HG03039 (cell line): ENCODE results near the gene C16orf54.
"Not testable (repeated sequence)": the region's sequence is repeated elsewhere in the genome, so short reads cannot be mapped to it uniquely, and the experiment has no call there.

Experiments
- ATAC-seq: cut with Tn5 transposase; IDR thresholded peaks from one replicate; pipeline ENCODE4 v1.9.1; 2021; ENCODE audit warnings: mild to moderate bottlenecking, moderate library complexity; ENCODE audit not compliant: unreplicated experiment

The C16orf54 gene

DNA sequence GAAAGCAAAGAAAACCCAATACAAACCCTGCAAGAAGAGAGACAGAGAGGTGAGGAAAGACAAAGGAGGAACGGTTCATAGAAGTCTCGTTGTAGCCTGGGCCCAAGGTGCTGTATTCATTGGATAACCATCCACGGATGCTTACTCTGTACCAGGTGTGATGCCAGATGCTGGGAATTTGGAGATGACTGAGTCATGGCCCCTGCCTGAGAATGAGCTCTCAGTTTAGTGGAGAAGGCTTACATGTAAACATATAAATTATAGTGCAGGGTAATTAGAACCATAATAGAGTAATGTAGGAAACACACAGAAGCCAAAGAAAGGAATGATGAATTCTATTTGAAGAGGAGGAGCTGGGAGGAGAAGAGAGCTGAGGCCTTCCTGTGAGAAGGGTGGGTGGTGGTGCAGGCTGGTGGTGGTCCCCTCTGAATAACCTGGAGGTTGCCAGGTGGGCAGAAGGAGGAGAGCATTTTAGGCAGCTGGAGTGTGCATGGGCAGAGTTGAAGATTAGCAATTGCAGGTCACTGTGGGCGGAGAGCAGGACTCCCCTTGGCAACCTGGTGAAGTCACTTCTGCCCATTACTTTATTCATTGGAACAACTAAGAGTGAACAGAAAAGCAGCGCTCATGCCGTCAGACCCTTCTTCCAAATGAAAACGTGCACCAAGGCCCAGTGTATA is 24.6 kb upstream of the C16orf54 start:
- no peak for ATAC-seq

DNA sequence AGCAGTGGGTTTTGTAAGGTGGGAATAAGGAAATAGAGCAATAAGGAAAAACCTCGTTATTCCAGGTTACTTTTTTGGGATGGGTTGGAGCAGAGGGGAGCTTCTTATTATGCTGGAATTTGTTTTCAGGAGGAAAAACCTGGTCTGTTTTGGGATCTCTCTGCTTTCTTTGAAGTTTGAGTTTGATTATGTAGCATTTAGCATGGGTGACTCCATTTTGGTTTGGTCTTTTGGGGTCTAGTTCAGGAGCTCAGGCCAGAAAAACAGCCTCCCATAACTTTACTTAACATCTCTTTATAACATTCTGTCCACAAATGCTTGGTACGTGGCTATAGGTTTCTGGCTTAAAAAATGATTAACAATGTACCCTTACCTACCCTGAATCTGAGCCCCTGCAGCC is 23.7 kb upstream of the C16orf54 start:
- no peak for ATAC-seq

- ATAC-seq, result no peak
Observed at GRCh38 chr16:29767062-29767461, 21.3 kb upstream of the C16orf54 start.

GRCh38 chr16:29766571-29766970 is 20.8 kb upstream of the C16orf54 start:
- ATAC-seq, result no peak

DNA sequence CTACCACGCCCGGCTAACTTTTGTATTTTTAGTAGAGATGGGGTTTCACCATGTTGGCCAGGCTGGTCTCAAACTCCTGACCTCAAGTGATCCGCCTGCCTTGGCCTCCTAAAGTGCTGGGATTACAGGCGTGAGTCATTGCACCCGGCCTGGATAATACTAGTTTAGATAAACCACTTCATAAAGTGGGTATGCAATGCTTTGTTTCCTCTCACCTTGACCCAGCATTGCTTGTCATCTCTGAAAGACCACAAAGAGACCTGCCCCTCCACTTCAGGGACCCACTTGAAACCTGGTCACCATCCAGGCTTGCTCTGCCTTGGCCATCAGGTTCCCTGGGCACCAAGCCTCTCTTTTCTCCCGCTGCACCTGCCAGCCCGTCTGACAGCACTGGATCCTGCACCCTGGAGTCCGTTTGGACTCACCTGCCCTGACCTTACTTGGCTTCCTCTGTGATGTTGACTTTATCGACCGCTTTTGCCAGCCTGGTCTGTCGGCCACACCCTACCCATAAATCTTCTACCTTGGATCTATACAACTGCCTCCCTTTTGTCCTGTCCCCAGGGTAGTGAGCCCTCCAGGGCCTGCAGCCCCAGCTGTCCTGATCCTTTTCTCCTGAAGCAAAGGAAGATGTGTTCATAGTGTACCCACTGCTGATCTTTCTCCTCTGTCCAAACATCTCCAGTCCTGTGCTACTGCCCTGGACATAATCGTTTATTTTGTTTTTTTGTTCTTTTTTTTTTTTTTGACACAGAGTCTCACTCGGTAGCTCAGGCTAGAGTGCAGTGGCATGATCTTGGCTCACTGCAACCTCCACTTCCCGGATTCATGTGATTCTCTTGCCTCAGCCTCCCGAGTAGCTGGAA is 19.6 kb upstream of the C16orf54 start:
- ATAC-seq, result no peak

- ATAC-seq, result no peak
Observed at GRCh38 chr16:29763326-29763725, 17.5 kb upstream of the C16orf54 start.

DNA sequence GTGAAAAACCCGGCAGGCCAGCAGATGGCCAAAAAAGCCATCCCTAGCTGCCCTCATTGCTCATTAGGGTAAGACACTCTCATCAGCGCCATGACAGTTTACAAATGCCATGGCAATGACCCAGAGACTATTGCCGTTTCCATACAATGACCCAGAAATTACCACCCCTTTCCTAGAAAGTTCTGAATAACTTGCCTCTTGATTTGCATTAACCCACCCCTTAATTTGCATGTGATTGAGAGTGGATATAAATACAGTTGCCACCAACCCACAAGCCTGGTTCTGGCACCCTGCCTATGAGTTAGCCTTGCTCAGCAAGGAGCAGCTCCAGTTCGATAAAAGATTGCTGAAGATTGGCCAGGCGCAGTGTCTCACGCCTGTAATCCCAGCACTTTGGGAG is 16.1 kb upstream of the C16orf54 start:
- ATAC-seq, result no peak

GRCh38 chr16:29761280-29761651 is 15.5 kb upstream of the C16orf54 start:
- ATAC-seq, result not testable (repeated sequence)

DNA sequence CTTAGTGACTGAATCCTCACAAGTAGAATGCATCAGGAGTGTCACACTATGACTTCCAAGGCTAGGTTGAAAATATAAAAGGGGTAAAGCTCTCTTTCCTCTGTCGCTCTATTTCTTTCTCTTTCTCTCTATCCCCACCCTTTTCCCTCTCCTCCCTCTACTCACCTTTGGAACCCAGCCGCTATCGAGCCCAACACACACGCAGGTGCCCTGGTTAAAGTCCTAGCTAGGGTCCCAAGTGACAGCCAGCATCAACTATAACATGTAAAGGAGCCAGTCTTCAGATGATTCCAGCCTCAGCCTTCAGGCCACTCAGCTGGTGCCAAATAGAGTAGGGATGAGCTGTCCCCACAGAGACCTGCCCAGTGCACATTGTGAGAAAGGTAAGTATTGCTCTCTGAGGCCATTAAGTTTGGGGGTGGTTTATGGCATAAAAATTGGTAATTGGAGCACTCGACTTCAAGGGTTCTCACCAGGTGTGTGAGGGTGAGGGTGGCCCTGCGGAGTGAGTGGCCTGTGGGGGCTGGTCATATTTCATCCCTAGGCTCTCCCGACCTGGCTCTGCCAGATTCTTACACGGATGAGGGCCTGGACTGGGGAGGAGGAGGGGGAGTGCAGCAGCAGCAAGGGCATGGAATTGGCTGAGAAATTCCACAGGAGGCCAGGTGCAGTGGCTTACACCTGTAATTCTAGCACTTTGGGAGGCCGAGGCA is 14.9 kb upstream of the C16orf54 start:
- ATAC-seq, result no peak

DNA sequence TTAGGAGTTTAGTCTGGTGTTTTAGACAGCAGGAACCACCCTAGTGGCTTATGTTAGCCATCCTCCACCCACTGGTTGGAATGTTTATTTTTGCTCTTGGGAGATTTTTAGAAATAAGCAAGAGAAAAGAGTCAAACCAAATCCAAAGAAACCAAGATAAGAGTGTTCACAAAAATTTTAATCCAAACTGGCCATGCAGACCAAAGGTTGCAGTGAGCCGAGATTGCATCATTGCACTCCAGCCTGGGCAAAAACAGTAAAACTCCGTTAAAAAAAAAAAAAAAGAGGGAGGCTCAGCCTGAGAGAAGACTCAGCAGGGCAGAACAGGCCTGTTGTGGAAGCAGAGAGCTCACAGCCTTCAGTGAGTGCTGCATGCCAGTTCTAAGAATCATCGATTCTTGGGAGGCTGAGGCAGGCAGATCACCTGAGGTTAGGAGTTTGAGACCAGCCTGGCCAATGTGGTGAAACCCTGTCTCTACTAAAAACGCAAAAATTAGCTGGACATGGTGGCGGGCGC is 12.2 kb upstream of the C16orf54 start:
- ATAC-seq, result no peak

DNA sequence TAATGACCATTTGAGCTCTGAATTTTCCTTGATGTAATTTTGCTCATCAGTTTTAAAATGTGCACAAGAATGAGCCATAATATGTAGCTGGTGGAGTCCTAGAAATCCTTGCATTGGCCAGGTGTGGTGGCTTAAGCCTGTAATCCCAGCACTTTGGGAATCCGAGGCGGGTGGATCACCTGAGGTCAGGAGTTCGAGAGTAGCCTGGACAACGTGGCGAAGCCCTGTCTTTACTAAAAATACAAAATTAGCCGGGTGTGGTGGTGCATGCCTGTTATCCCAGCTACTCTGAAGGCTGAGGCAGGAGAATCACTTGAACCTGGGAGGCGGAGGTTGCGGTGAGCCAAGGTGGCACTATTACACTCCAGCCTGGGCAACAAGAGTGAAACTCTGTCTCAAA is 11.3 kb upstream of the C16orf54 start:
- ATAC-seq, result not testable (repeated sequence)

- ATAC-seq, result no peak
Observed at GRCh38 chr16:29756654-29757053, 10.9 kb upstream of the C16orf54 start.

DNA sequence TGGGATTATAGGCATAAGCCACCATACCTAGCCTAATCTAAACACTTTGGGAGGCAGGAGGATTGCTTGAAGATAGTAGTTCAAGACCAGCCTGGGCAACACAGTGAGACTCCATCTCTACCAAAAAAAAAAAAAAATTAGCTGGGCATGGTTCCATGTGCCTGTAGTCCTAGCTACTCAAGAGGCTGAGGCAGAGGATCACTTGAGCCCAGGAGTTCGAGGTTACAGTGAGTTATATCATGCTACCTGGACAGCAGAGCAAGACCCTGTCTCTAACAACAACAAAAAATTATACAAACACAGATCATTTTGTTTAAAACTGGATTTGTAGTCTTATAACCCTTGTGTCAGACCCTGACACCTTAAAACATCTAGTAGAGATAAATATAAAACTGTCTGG is 7.7 kb upstream of the C16orf54 start:
- ATAC-seq, result no peak

DNA sequence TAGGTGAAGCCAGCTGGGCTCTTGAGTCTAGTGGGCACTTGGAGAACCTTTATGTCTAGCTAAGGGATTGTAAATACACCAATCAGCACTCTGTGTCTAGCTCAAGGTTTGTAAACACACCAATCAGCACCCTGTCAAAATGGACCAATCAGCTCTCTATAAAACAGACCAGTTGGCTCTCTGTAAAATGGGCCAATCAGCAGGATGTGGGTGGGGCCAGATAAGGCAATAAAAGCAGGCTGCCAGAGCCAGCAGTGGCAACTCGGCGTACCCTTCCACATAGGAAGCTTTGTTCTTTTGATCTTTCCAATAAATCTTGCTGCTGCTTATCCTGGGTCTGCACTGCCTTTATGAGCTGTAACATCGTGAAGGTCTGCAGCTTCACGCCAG is 3.0 kb upstream of the C16orf54 start:
- not testable (repeated sequence) for ATAC-seq

GRCh38 chr16:29747947-29748759 is 2.4 kb upstream of the C16orf54 start:
- no peak for ATAC-seq

DNA sequence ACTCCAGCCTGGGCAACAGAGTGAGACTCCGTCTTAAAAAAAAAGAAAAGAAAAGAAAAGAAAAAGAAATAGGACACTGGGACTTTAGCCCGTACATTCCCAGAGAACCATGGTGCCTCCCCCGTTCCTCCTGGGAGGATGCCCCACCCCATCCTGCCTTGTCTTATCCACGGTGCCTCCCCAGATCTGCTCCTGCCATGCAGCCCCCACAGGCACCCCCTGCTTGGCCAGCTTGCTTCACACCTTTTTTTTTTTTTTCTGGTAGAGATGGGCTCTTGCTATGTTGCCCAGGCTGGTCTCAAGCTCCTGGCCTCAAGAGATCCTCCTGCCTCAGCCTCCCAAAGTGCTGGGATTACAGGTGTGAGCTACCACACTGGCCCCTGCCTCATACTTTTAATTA is 728 bp upstream of the C16orf54 start:
- ATAC-seq, result not testable (repeated sequence)

DNA sequence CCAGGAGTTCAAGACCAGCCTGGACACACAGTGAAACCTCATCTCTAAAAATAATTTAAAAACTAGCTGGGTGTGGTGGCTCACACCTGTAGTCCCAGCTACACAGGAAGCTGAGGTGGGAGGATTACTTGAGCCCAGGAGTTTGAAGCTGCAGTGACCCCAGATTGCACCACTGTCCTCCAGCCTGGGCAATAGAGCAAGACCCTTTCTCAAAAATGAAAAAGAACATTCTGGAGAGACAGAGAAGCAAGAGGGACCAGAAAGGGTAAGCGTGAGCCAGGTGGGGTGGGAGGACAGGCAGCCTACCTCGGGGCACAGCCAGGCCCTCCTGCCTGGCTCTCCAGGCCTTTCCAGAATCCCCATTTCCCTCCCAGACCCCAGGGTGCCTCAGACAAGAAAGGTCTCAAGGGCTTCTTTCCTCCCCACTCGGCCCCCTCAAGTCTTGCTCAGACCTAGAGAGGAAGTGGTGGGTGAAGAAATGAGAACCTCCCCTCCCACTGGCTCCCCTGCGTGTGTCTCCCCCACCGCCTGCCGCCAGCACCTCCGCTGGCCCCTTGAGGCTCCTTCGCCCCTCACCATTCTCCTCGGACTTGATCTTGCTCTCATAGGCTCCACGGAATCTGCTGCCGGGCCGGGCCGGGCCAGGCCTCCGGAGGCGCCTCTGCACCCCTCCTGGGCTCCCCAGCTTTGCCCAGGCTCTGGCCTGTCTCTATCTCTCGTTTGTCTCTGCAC is 503 bp downstream of the C16orf54 start:
- peak; percentile 24 for ATAC-seq

DNA sequence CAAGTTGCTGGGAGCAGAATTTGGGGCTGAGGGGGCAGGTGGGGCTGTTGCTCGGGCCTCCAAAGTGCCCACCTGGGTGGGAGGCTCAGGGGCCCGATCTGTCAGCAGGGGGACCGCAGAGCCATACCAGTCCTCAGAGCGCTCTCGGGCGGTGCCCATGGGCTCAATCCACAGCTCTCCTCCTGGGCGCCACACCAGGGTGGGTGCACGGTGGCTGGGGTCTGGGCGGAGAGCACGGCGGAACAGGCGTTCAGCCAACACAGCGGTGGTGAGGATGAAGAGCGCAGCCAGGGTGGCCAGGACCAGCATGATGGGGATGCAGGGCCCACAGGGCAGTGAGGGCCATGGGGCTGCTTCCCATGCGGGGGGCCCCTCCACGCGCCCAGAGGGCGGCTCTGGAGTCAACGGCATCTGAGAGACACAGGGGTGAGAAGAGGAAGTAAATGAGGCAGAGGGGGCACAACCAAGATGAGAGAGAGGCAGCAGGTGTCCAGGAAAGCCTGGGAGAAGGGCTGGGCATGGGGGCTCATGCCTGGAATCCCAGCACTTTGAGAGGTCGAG is 1.2 kb downstream of the C16orf54 start:
- no peak for ATAC-seq

DNA sequence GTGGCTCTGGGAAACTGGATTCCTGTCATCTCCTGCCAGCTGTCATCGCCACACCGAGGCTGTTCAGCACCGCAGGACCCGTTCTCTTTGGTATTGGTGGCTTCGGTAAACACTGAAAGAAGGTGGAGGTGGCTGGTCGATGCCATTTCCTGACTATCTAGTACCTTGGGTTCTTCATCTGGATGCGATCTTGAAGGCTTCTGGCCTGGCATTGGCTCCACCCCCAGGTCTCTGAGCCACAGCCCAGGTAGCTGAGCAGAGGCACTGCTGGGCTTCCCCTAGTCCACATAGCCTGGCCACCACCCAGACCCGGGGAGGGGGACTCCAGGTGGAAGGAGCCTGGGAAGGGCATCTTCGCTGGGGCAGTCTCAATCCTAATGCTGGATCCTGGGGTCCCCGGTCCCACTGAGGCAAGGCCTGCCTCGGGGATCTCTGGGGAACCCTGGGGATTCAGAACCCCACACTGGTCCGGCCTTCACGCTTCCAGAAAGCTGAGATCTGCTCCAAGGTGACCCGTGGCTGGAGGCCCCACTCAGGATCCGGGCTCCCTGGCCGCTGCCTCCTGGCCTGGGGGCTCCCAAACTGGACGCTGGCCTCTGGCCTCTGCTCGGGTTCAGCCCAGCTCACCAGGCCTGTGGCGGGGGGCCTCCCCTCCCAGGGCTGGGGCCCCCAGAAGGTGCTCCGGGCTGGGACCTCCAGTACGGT is 1.8 kb downstream of the C16orf54 start:
- no peak for ATAC-seq
